GM12872 (cell line): ENCODE data around the gene MAS1L.

Experiments used
- TF ChIP-seq, protein P1 (sequence below): IDR thresholded peaks from 3 replicates; pipeline ENCODE4 v1.5.1; 2011; ENCODE audit warnings: low read depth, mild to moderate bottlenecking, low read length, moderate library complexity; ENCODE audit not compliant: insufficient read depth

The MAS1L gene, protein sequence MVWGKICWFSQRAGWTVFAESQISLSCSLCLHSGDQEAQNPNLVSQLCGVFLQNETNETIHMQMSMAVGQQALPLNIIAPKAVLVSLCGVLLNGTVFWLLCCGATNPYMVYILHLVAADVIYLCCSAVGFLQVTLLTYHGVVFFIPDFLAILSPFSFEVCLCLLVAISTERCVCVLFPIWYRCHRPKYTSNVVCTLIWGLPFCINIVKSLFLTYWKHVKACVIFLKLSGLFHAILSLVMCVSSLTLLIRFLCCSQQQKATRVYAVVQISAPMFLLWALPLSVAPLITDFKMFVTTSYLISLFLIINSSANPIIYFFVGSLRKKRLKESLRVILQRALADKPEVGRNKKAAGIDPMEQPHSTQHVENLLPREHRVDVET

DNA sequence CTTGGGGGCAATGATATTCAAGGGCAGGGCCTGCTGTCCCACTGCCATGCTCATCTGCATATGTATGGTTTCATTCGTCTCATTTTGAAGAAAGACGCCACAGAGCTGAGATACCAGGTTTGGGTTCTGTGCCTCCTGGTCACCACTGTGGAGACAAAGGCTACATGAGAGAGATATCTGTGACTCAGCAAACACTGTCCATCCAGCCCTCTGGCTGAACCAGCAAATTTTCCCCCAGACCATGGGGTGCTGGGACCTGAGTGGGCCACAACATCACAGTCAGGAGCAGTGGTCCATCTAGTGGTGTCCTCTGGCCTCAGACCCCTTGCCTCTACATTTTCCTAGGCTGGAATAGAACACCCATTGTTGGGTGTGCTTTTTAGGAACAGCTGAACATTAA is at the start of gene MAS1L:
Gene MAS1L (minus strand): TSS at position 297 of the 400 bp plus-strand sequence. CDS start 54 bp downstream, at position 243.
- TF ChIP-seq, protein P1, sequence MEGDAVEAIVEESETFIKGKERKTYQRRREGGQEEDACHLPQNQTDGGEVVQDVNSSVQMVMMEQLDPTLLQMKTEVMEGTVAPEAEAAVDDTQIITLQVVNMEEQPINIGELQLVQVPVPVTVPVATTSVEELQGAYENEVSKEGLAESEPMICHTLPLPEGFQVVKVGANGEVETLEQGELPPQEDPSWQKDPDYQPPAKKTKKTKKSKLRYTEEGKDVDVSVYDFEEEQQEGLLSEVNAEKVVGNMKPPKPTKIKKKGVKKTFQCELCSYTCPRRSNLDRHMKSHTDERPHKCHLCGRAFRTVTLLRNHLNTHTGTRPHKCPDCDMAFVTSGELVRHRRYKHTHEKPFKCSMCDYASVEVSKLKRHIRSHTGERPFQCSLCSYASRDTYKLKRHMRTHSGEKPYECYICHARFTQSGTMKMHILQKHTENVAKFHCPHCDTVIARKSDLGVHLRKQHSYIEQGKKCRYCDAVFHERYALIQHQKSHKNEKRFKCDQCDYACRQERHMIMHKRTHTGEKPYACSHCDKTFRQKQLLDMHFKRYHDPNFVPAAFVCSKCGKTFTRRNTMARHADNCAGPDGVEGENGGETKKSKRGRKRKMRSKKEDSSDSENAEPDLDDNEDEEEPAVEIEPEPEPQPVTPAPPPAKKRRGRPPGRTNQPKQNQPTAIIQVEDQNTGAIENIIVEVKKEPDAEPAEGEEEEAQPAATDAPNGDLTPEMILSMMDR = no peak

DNA sequence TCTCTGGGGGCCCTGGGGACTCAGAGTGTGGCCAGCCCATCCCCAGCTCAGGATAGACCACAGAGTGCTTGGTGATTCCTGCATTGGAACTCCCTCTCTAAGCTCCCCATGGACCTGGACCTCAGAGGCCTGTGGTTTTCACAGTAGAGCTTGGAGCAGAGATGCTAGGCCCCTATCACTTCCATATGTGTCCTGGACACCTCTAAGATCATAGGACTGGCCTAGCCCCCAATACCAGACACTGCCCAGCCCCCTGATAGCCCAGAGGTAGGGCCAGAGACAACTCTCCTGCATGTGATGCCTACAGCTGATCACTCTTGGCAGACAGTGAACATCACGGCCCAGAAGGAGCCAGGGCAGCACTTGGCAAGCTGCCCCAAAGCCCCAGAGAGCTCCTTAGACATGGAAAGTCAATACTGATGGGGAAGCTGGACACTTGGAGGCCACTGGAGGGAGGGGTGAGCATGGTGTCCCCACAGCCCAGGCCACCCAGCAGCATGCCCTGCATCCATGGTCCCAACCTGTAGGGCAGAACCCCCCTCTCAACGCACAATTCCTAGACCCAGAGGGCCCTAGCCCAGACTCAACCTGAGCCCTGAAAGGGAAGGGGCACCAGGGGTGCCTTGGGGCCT is 44.7 kb upstream of the MAS1L start:
- TF ChIP-seq, protein P1 = no peak

DNA sequence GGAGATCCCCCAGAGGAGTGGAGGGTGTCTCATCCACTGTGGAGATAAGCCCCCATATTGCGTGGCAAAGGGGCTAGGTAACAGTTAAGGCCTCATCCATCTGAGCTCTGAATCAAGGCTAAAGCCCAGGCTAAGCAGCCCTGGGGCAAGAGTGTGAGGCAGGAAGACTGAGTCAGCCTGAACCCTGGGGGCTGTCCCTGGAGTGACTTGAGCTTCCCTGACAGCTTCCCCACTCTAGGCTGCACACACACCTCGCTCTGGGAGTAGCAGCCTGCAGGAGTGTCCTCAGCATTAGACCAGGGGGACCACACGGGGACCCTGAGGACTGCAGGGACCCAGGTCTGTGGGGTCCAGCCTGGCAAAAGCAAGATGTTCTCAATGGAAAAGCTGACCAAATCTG is 43.9 kb upstream of the MAS1L start:
- TF ChIP-seq, protein P1 = no peak

DNA sequence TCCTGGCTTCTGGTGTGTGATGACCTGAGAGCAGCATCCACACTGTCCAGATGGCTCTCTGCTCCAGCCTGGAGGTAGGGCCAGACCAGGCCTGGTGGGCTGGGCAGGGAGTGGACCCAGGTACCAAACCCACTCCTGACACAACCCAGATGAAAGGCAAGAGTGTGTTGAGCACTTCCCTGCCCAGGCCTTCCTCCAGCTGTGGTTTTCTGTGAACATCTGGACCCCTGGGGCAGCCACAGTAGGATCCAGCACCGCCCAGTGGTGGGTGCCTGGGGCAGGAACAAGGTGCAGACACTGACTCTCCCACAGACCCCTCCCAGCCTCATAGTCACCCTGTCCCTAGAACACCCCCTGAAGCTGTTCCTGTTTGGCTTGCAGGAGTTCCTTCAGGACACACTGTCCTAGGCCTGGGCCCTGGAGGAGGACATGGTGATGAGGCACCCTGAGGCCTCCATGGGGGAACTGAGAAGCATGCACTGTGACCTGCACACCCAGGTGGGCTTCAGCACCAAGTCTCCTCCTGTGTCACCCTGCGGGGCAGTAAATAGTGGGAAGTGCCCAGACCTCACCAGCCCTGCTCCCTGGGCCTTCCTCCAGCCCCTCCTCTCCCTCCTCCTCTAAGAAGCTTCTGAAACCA is 43.0 kb upstream of the MAS1L start:
- TF ChIP-seq, protein P1 = no peak

DNA sequence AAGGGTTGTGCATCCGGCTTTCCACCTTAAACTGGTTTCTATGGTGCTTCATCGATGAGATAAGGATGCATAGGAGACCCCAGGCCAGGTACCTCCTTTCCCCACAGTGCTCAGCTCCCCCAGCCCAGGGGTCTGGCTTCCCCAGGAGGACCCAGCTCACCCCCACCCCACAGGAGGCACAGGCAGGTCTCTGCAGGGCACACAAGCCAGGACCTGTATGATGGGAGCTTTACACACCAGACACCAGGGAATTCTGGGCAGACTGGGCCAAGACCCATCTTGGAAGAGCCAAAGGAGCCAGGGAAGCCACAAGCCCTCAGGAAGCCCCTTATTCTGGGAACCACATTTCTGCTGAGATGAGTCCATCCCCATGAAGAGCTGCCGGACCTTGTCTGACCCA is 42.2 kb upstream of the MAS1L start:
- TF ChIP-seq, protein P1 = no peak

DNA sequence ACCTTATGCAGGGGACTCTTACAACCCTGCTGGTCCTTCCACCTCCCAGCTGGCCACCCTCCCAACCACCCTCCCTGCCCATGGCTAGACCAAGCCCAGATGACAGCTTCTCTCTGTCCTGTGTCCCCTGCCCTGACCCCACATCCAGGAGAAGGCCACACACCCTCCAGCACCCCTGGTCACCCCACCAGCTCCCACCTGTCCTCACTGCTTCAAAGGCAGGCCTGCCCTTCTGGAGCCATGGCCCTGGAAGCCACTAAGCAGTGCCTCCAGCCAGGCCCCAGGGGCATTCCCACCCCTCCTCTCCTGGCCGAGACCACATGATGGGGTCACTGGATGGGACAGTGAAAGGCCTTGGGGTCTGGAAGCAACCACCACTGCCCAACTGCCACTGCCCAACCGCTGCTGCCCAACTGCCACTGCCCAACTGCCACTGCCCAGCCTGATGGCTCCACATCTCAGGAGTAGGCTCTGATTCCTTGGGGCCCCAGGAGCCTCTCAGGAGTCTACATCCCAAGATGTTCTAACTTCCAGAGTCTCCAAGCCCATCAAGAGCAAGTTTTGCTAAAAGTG is 41.3 kb upstream of the MAS1L start:
- TF ChIP-seq, protein P1 = no peak

DNA sequence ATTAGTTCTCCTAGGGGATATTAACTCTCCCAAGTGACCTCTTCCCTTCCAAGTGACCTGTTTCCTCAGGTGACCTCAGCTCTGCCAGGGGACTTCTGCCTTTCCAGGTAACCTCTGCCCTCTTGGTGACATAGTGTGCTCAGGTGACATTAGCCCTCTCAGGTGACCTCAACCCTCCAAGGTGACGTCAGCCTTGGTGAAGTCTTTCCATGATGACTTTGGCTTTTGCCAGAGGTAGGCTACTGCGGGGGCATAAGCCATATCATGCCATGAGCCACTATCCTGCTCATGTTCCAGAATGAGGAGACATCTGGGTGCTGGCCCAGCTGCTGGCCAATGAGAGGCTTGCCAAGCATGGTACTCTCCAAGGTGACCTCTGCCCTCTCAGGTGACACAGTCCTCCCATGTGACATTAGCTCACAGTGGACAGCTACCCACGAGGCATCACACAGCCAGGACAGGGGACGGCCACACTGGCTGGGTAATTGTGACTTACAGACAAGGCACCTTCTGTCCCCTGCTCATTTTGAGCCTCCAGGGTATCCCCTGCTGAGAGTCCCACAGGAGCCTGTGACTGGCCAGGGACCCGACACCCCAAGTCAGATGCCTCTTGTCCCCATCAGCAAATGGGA is 40.7 kb upstream of the MAS1L start:
- TF ChIP-seq, protein P1 = no peak
